ENCODE measurements around the gene NEK1.
"Not testable (repeated sequence)": the region's sequence is repeated elsewhere in the genome, so short reads cannot be mapped to it uniquely, and the experiment has no call there.

NEK1 gene

DNA sequence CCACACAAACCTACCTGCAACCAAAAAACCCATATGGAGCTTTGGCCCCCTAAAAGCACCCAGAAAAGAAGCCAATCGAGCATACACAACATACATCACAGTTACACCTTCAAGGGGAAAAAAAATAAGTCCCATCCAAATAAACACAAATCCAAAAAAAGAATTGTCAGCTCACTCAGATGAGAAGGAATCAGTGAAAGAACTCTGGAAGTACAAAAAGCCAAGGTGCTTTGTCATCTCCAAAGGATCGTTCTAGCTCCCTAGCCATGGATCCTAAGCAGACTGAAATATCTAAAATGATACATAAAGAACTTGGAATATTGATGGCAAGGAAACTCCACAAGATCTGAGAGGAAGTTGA is 119.2 kb downstream of the NEK1 start:
- no peak for DNase-seq

DNA sequence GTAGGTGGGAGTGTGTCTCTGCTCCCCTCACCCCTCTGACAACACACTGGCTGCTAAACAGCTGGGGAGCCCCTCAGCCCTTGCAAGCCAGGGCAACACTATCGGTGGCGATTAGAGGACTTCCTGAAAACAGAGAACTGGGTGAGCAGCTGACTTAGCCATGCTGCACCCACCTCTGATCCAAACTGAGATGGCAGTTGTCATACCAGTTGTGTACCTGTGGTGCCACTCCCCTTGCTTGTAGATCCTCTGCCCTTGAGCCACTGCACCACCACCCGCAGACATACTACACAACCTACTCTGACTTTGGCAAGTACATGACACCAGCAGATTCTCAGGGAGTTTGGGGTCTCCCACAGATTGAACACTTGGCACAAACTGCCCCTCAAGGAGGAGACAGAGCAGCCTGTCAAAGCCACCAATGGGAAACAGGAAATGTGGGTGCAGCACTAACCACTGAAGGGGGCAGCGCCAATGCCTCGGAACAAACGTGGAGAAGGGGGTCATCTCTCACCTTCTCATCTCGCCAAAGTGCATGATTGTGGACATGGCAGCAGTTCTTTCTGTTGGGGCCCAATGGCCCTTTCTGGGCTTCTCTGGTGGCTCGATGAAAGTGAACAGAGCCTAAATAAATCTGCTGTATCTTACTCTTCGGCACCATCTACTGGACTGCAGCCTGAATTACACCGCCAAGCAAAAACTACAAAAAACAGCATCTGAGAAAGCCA is 119.8 kb downstream of the NEK1 start:
- DNase-seq = peak in 2 of 5 donors; percentile 1 to 38

DNA sequence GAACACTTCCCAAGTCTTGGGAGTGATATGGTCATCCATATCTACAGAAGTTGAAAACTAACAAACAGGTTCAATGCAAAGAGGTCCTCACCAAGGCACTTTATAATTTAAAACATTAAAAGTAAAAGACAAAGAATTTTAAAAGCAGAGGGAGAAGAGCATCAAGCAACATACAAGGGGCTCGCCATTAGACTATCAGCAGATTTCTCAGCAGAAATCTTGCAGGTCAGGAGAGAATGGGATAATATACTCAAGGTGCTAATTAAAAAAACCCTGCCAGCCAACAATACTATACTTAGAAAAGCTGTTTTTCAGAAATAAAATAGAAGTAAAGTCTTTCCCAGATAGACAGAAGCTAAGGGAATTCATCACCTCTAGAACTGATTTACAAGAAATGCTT is 121.2 kb downstream of the NEK1 start:
- no peak for DNase-seq

DNA sequence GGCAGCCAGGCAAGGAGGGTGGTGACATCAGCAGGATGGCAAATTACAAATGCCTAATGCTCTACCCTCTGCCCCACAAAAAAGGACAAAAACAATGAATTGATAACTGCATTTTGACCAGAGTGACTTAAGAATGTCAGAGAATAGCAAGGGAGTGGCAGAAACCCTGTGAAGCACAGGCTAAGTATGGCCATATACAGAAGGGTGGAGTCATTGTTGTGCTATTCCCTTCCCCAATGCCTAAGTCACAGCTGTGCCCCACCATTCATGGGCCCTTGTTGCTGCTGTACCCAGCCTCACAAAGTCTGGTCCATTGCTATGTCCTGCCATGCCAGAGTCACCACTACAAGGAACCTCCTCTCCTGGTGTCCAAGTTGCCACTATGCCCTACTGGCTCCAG is 123.1 kb downstream of the NEK1 start:
- no peak for DNase-seq

DNA sequence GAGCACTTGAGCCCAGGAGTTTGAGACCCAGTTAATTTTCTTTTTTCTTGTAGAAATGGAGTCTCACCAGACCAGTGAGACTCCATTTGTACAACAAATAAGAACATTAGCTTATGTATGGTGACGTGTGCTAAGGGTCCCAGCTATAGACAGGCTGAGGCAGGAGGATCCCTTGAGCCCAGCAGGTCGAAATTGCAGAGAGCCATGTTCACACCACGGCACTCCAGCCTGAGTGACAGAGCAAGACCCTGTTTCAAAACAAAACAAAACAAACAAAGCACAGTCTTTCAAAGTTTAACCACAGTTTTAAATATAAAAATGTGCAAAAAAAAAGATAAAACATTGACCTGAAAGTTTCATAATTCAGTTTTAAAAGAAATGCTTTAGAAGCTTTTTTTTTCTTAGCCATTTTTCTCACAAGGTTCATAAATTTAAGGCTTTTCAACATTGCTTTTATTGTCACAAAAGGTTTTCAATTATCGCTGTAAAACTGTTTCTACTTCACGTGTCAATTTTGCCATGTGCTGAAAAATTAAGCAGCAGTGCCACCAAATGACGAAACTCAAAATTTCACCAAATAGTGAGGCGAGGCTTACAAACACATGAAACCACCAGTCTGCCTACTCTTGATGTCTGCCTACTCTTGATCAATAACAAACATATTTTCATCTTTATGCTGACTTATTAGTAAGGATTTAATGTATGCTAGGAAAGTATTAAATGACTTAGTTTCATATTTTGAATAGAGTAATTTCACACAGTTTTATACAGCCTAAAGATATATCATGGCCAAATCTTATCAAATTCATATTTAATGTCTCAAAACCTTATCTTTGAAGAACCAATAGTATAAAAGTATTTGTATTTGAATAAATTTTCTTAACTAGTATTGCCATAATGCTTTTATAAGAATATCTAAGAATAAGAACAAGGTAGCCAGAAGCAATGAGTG is 126.3 kb downstream of the NEK1 start:
- peak in 2 of 5 donors; percentile 10 to 34 for DNase-seq

DNA sequence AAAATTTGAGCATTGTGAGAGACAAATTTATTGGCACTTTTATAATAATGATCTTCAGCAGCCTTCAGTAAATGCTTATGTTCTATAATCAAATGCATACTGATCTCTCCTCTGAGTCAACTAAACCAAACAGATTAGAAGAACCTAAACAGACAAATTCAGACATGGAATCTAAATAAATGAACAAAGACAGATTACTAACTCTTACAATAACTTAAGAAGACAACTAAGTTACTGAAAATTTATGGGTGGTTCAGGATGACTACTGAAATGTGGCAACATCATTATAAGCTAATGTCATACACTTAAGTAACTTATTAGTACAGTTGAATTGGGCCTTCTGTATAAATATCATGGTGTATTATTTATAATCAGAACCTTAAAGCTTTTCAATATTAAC is 127.3 kb downstream of the NEK1 start:
- DNase-seq = no peak

DNA sequence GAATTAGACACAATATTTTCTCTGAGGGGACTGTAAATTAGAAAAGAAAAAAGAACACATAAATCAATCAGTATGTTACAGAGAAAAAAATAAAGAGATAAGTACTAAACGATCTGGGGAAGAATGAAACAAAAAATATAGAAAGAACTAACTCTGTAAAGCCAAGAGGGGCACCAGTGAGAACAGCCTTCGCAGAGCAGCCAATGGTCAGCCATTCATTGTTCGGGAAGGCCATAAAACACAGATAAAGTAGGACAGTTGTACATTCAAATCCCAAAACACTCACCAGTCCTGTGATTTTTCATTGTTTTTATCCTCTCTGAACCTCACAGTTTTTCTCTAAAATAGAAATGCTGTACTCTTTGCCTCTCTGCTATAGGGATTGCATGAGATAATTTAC is 127.9 kb downstream of the NEK1 start:
- DNase-seq = no peak

DNA sequence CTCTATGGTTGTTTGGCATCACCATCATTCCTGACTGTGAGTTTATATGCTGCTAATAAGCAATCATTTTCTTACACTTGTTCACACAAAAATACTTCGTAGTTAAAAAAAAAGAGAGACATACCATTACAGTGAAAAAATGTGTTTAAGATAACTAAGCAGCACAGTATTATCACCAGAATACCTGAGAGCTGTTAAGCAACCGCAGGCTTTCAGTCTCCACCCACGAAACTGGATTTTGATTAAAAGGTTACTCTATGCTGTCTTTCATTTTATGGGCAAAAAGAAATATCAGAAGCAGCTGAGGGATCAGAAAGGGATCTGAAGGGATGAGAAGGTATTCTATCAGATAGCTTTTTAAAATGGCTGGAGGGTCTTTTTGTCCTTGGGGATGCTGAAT is 148.3 kb downstream of the NEK1 start:
- no peak for DNase-seq

DNA sequence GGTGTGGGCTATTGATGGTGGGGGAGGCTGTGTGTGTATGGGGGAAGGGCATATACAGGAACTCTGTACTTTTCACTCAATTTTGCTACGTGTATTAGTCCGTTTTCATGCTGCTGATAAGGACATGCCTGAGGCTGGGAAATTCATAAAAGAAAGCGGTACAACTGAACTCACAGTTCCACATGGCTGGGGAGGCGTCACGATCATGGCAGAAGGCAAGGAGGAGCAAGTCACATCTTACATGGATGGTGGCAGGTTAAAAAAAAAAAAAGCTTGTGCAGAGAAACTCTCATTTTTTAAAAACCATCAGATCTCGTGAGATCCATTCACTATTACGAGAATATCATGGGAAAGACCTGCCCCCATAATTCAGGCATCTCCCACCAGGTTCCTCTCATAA is 152.3 kb downstream of the NEK1 start:
- DNase-seq = no peak

DNA sequence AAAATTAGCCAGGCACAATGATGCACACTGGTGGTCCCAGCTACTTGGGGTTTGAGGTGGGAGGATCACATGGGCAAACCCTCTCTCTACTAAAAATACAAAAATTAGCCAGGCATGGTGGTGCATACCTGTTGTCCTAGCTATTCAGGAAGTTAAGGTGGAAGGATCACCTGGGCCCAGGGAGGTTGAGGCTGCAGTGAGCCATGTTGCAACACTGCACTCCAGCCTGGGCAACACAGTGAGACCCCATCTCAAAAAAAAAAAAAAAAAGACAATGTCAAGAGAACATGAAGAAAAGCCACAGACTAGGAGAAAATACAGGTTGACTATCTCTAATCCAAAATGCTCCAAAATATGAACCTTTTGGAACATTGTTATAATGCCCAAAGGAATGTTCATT is 153.8 kb downstream of the NEK1 start:
- no peak for DNase-seq

DNA sequence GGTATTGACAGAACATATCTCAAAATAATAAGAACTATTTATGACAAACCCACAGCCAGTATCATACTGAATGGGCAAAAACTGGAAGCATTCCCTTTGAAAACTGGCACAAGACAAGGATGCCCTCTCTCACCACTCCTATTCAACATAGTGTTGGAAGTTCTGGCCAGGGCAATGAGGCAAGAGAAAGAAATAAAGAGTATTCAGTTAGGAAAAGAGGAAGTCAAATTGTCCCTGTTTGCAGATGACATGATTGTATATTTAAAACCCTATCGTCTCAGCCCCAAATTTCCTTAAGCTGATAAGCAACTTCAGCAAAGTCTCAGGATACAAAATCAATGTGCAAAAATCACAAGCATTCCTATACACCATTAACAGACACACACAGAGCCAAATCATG is 159.7 kb downstream of the NEK1 start:
- DNase-seq = not testable (repeated sequence)

DNA sequence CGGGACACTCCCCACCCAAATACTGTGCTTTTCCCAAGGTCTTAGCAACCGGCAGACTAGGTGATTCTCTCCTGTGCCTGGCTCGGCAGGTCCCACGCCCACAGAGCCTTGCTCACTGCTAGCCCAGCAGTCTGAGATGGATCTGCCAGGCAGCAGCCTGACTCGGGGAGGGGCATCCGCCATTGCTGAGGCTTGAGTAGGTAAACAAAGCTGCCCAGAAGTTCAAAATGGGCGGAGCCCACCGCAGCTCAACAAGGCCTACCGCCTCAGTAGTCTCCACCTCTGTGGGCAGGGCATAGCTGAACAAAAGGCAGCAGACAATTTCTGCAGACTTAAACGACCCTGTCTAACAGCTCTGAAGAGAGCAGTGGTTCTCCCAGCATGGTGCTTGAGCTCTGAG is 163.4 kb downstream of the NEK1 start:
- not testable (repeated sequence) for DNase-seq

DNA sequence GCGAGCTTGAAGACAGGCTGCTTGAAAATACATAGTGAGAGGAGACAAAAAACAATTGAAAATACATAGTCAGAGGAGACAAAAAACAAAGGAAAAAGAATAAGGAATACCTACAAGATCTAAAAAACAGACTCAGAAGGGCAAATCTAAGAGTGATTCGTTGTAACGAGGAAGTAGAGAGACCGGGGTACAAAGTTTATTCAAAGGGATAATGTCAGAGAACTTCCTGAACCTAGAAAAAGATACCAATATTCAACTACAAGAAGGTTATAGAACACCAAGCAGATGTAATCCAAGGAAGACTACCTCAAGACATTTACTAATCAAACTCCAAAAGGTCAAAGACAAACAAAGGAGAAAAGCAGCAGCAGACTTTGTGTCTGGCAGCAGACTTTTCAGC is 165.6 kb downstream of the NEK1 start:
- no peak for DNase-seq

DNA sequence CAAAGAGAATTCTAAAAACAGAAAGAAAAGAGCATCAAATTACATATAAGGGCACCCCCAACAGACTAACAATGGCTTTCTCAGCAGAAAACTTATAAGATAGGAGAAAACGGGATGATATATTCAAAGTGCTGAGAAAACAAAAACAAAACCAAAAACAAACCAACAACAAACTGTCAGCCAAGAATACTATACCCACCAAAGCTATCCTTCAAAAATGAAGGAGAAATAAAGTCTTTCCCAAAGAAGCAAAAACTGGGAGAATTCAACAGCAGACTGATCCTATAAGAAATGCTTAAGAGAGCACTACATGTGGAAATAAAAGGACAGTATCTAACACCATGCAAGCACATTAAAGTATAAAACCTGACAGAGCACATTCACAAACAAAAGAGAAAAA is 168.6 kb downstream of the NEK1 start:
- no peak for DNase-seq

DNA sequence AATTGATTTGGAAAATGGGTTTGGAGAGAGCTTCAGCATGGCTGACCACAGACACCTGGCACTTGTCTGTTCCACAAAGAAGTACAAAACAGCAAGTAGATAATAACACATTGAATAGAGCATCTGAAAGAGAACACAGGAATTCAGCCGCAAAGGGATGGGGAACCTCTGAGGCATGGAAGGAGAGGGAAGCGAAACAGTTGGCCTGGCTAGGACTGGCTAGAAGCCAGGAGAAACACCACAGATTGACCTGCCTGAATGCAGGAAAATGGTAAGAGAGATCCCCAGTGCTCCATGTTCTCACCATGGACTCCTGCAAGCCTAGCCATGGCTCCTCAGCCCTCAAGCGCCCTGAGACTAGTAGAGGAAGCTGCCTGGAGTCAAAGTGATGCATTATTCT is 171.9 kb downstream of the NEK1 start:
- no peak for DNase-seq

DNA sequence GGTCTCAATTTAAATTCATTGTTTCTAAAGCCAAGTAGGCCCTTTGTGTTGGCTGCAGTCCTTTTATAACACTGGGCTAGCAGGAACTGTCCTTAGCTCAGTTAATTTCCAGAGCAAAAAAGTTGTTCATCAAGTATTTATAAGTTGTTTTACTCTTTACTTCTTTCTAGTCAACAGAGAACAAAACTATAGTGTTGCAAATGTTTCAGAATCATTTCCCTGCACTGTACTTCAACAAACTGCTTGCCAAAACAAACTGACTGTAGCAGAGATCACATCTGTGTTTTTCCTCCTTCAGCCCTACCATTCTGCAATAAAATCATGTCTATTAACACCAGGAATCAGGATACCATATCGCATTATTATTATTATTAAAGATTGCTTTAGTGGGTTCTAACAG is 173.1 kb downstream of the NEK1 start:
- DNase-seq = no peak

DNA sequence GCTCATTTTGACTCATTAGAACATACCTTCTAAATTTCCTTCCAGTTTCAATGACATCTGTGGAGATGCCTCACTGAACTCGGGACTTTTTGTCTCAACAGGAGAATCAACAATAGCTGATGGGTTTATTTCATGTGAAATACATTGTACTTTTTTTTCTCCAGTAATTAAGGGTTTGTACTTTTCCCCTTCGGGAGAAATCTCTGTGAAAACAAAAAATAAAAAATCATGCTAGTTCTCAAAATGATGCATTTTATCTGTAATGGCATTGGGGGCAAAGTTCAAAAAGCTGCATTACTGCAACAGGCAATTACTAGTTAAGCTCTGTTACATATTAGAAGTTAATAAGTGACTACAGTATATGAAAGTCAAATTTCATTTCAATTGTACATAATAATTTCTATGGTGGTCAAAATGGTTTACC is 174.3 kb downstream of the NEK1 start:
- no peak for DNase-seq

DNA sequence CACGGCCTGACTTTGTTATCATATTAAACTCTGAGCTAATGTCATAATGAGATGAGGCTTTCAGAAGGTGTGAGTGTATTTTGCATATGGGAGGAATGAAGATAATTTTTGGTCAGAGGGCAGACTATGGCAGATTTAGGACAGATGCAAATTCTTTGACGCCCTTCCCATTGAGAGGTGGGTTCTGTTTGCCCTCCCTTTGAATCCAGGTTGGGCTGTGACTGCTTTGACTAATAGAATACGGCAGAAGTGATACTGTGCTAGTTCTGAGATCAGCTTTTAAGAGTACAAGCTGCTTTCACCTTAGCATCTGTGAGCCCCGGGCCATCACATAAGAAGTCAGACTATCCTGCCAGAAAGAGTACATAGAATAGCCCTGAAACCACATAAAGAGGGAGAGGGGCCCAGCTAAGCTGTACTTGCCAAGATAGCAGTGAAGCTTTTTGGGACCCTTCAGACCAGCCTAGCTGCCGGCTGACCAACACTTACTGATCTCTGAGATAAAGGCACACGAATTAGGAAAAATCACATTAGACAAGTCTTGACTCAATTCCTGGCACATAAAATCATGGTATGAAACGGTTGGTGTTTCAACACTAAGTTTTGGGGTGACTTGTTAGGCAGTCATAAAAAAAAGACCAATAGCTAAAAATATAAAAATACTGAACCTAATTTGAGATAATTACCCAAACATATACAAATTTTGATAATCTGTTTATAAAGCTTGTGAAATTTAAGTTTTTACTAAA is 174.9 kb downstream of the NEK1 start:
- DNase-seq = no peak

DNA sequence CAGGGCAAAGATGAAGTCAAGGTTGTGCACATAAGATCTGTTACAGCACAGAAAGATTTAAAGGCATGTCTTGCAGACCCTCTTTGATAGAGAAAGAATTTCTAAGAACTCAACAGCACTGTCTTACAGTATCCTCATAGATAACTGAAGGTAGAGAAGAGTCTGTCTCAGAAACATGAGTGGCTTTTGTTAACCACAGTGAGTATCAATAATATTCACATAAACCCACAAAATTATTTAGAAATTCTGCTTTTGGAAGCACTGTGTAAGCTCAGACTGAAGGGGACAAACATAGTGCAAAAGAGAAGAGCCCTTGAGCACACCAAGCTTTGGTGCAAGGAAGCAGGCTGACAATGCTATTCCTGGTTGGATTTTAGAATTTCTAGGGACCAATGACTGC is 175.6 kb downstream of the NEK1 start:
- DNase-seq = no peak

DNA sequence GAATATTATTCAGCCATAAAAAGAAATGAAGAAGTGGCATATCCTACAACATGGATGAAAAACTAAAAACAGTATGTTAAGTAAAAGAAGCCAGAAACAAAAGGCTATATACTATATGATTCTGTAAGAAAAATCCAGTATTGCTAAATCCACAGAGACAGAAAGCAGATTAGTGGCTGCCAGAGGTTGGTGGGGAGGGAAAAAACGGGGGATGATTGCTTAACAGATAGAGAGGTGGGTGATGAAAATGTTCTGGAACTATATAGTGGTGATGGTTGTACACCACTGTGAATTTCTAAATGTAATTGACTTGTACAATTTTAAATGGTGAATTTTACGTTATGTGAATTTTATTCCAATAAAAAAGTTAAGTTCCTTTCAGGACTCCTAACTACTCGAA is 184.0 kb downstream of the NEK1 start:
- DNase-seq = no peak

DNA sequence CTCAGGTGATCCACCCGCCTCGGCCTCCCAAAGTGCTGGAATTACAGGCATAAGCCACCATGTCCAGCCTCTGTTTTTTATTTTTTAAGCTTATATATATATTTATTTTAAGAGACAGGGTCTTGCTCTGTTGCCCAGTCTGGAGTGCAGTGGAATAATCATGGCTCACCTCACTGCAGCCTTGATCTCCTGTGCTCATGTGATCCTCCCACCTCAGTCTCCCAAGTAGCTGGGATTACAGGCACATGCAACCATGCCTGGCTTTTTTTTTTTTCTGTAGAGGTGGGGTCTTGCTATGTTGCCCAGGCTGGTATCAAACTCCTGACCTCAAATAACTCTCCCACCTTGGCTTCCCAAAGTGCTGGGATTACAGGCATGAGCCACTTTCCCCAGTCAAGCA is 184.7 kb downstream of the NEK1 start:
- DNase-seq = not testable (repeated sequence)

DNA sequence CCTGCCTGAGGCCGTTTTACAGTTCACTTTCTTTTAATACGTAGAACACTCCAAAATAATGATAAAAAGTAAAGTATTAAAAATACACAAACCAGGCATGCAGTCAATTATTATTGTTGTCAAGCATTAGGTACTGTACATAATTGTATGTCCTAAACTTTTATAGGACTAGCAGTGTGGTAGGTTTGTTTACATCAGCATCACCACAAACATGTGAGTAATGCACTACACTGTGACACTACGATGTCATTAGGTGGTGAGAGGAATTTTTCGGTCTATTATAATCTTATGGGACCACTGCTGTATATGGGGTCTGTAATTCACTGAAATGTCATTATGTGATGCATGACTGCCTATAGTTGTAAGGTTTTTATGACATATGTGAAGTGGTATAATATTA is 192.1 kb downstream of the NEK1 start:
- no peak for DNase-seq

DNA sequence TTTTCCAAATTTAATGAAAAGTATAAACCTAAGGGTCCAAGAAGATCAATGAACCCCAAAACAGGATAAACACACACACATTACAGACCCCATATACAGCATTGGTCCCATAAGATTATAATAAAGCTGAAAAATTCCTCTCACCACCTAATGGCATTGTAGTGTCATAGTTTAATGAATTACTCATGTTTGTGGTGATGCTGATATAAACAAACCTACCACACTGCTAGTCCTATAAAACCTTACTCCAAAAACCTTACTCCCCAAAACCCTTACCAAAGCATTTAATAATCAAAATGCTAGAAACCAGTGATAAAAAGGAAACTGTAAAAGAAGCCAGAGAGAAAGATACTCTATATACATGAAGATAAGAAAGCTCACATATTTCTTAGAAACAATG is 193.5 kb downstream of the NEK1 start:
- no peak for DNase-seq

Data from T-helper 1 cell (primary cell).